ENCODE measurements around the gene FARS2.
"Not testable (repeated sequence)": the region's sequence is repeated elsewhere in the genome, so short reads cannot be mapped to it uniquely, and the experiment has no call there.

FARS2 gene

DNA sequence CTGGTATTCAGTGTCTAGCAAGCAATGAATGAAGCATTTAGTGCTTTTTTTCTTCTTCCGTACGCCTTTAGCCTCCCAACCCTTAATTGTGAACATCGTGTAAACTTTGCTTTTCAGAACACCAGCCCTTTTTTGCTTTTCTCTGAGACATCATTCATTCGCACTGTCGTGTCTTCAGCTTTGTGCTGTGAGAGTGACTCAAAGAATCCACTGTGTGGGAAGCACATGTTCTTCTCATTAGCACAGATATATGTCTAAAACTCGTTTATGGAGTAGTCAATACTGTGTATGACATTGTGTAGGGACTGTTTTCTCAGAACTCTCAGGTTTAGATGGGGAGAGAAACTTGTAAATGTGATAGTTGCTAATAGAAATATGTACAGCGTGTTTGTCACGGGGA is 279.1 kb downstream of the FARS2 start:
- DNase-seq (ENCODE audit: low spot score) = peak; percentile 66

GRCh38 chr6:5541025-5541424 is 279.7 kb downstream of the FARS2 start:
- DNase-seq (ENCODE audit: low spot score) = no peak

DNA sequence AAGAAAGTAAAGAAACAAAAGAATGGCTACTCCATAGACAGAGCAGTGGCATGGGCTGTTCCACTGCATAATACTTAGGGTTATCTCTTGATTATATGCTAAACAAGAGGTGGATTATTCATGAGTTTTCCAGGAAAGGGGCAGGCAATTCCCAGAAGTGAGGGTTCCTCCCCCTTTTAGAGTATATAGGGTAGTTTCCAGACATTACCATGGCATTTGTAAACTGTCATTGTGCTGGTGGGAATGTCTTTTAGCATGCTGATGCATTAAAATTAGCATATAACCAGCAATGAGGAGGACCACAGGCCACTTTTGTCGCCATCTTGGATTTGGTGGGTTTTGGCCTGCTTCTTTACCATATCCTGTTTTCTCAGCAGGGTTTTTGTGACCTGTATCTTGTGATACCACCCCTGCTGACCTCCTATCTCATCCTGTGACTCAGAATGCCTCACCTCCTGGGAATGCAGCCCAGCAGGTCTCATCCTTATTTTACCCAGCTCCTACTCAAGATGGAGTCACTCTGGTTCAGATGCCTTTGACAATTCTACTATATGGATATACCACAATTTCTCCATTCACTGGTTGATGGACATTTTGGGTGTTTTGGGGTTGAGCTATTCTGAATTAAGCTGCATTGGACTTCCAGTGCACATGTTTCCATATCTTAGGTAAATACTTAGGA is 280.6 kb downstream of the FARS2 start:
- no peak for DNase-seq (ENCODE audit: low spot score)

DNA sequence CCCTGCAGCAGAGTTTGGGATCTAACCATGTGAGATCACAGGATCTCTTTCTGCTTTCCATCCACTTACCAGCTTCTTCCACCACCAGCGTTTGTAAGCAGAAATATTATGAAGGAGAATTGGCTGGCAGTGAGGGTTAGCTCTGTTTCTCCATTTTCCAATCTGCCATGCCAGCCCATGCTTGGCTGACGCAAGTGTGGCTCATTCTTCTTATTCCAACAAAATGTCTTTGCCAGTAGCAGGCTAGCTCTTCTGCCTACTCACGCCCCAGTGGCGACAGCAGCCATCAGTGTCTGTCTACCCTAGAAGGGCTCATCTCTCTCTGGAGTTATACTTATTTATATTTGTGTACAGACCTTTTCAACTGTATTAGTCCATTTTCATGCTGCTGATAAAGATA is 286.2 kb downstream of the FARS2 start:
- DNase-seq (ENCODE audit: low spot score) = no peak

- peak; percentile 80 for DNase-seq (ENCODE audit: low spot score)
Observed at GRCh38 chr6:5550631-5551030, 289.3 kb downstream of the FARS2 start.

DNA sequence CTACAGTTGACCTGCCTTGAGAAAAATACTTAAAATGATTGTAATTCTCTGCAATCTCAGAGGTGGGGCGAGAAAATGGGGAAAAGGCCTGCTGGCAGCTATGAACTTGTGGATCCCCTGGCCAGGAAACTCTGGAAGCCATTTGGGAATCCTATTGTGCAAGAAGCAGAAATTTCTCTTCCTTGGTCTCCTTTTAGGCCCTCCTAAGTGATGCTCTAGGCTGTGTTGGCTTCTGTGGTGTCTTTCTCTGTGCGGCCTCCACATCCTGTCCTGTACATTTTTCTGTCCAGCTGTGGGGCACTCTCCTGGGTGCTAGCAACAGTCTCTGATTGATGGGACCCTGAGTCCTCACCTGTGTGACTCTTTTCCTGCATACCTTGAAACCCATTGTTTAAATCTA is 290.9 kb downstream of the FARS2 start:
- DNase-seq (ENCODE audit: low spot score) = no peak

DNA sequence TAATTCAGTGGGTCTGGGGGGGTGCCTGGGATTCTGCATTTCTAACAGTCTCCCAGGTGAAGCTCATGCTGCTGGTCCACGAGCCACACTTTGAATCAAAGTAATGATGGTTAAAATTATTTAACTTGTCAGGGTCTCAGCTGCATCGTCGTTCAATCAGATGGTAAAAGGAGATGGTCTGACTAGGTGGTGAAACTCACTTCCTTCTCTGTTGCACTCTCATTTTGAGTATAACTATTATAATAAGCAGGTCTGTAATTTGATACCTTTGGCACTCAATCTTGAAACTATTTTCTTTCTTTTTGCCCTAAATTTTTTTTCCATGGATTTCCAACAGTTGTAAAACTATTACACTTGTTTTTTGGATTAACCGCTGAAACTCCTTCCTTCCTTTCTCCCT is 292.5 kb downstream of the FARS2 start:
- DNase-seq (ENCODE audit: low spot score) = no peak

DNA sequence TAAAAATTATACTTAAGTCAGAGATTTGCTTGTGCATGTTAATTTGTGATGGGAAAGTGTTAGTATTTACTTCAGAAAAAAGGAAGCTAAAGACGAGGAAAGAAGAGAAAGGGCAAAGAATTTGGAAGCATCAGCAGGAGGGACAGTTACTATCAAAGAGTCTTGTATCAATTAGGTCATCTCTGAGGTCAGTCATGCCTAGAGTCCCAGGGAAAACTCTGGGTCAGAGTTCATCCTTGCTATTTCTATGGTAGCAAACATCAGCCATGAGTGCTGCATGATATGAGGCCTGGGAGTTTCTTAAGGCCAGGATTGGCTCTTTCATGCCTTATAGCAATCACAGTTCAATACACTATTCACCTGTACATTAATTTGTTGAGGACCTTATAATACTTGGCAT is 292.9 kb downstream of the FARS2 start:
- no peak for DNase-seq (ENCODE audit: low spot score)

DNA sequence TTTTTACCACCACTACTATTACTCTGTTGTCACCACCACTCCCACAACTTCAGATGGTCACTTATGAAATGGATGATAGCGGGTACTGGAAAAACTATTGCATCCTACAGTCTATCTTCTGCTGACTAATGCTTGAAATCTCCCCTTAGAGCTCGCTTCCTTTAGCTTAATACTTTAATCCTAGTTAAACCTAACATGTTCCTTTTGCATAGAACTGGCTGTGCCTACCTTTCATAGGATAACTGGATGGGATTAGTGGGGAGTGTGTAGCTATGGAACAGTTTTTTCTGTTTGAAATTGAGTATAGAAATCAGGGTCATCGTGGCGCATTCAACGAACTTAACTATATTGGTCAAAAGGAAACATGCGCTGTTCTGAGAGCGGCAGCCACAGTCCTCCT is 294.7 kb downstream of the FARS2 start:
- DNase-seq (ENCODE audit: low spot score) = no peak

- DNase-seq (ENCODE audit: low spot score) = no peak
Observed at GRCh38 chr6:5557506-5557905, 296.2 kb downstream of the FARS2 start.

DNA sequence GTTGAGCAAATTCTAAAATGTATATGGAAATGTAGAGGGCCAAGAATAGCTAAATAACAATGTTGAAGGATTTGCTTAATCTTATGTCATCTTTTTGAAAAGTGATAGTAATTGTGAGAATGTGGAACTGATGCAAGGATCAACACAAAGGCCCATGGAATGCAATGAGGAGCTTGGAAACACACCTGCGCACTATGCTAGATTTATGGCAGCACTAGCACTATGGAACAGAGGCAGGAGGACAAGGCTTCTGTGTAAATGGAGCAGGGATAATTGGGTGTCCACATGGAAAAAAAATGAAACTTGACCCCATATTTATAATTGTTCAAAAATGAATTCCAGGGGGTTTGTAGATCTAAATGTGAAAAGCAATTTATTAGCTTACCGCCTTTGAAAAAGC is 298.3 kb downstream of the FARS2 start:
- no peak for DNase-seq (ENCODE audit: low spot score)

GRCh38 chr6:5562277-5562676 is 301.0 kb downstream of the FARS2 start:
- no peak for DNase-seq (ENCODE audit: low spot score)

GRCh38 chr6:5563086-5563485 is 301.8 kb downstream of the FARS2 start:
- no peak for DNase-seq (ENCODE audit: low spot score)

DNA sequence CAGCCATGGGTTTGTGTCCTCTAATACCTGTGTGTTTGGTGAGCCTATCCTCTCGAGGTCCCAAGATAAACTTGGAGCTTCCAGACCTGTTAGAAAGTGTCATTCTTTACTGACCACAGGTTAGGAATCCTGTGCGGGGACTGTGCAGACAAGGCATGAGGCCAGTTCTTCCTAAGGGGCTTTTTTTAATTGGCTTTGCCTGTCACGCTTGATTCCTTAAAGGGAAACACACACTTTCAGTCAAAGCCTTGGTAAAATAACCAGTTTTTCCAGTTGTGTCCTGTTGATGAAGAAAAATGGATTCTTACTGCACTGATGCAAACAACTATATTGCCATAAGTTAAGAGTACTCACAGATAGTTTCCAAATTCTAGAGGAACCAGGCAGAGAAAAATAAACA is 303.4 kb downstream of the FARS2 start:
- DNase-seq (ENCODE audit: low spot score) = not testable (repeated sequence)

DNA sequence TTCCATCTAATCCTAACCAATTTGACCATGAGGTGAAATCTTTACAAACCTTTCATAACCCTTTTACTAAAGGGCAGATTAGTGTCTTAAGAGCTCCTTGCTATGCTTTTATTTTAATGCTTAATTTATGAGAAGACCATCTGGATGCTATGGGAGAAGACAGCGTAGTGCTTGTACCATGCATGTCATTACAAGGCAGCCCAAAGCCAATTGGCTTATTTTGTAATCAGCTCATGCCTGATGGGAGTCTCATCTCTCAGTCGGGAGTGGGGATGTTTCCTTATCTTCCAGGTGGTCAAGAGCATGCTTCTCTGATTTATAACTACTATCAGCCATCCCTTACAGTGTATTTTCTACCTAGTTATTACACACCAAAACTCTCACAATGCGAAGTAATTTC is 304.7 kb downstream of the FARS2 start:
- DNase-seq (ENCODE audit: low spot score) = no peak

DNA sequence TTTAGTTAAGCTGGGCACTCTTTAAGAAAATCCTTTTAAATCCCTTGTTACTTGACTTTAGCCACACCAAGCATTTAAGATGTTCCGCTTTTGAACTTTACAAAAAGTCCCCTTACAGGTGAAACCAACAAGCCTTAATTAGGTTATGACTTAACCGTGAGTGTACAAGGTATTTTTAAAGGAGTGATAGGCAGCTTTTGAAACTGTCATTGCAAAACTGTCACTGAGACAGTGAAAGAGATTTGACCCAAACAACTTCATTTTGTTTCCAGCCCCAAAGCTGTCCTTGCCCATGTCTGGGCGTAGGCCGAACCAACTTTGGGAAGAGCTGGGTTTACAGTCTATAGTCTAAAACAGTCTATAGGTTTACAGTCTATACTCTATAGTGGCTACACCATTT is 305.4 kb downstream of the FARS2 start:
- DNase-seq (ENCODE audit: low spot score) = no peak

DNA sequence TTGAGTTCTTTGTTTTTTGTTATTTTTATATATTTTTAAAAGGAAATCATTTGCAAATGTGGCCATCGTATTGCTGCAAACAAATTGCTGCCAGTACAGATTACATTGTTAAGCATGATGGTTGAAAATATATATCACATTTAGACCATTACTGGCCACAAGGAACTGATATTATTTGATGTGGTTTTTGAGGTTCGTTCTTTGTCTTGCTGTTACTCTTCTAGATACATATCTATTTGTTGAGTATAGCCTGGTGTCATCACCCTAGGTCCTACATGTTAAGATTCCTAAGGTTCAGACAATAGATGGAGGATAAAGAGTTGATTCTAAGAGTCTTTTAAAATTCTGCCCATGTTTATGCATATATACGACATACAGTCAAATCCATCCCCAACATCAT is 306.0 kb downstream of the FARS2 start:
- DNase-seq (ENCODE audit: low spot score) = no peak

GRCh38 chr6:5567890-5568289 is 306.6 kb downstream of the FARS2 start:
- DNase-seq (ENCODE audit: low spot score) = no peak

DNA sequence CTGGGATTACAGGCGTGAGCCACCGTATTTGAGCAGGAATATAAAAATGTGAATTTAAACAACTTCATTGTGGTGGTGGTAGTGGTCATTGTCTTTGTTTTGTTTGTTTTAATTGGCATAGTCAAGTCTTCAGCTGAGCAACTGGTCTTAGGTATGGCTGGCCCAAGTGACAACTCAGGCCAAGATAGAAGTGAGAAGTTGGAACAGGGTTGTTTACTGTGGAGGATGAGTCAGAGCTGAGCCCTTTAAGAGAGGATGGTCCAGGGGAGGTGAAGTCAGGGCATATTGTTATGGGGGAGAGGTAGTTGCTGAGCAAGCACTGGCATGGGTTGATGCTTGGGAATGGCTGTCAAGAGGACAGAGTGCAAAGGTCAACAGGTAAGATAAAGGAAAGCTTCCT is 308.2 kb downstream of the FARS2 start:
- no peak for DNase-seq (ENCODE audit: low spot score)

DNA sequence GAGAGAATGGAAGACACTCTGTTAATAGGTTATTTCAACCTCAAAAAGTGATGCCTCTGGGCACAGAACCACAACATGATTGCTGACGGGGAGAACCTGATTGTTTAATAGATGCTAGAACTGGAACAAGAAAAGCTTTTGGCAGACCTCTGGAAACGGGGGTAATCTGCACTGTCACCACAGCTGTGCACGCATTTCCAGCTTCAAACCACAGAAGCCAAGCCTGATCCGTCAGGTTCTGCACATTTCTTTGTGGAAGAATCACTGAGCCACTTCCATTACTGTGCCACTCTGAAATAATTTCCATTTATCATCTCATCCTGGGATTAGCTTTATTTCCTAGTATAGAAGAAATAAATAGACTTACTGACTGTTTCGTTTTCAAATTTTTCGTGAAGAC is 309.3 kb downstream of the FARS2 start:
- DNase-seq (ENCODE audit: low spot score) = no peak

- no peak for DNase-seq (ENCODE audit: low spot score)
Observed at GRCh38 chr6:5580736-5581581, 319.6 kb downstream of the FARS2 start.

- no peak for DNase-seq (ENCODE audit: low spot score)
Observed at GRCh38 chr6:5582762-5583161, 321.4 kb downstream of the FARS2 start.

DNA sequence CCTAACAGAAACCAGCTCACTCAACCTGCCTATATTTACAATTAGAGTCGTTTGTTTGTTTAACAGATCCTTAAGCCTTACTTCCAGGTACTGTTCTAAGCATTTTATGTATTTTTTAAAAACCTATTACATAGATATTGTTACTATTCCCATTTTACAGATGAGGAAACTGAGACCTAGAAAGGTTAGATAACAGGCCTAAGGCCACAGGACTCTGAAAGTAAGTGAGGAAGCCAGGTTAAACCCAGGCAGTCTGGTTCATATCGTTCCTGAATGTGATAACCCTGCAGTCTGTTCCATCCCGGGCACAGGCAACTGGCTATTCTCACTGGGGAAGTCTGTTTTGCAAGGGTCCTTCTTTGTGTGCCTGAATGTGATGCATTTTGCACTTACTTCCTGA is 322.2 kb downstream of the FARS2 start:
- no peak for DNase-seq (ENCODE audit: low spot score)

DNA sequence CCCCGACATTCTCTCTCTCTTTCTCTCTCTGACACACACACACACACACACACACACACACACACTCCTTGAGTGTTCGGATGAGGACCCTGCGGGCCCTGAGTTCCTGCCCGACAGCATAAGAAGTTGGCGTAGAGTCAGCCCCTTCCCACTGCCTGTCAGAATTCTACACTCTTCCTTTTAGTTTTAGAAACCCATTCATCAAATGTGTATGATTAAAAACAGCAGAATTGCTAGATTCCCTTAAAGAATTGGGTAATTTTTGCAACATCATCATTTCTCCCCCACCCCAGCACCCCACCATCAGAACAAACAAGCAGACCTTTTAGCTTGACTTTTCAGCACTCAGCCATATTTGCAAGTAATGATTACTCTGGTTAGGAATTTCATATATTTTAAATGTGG is 322.8 kb downstream of the FARS2 start:
- DNase-seq (ENCODE audit: low spot score) = no peak
